IPS-11a (cell line): Measurements from ENCODE around the gene NLGN4X.
"Not testable (repeated sequence)": the region's sequence is repeated elsewhere in the genome, so short reads cannot be mapped to it uniquely, and the experiment has no call there.

Source experiments
- H3K4me3 ChIP-seq: one replicate; pipeline ENCODE4 v1.5.1; 2013; ENCODE audit warnings: low read depth, low read length, control low read depth

NLGN4X gene

DNA sequence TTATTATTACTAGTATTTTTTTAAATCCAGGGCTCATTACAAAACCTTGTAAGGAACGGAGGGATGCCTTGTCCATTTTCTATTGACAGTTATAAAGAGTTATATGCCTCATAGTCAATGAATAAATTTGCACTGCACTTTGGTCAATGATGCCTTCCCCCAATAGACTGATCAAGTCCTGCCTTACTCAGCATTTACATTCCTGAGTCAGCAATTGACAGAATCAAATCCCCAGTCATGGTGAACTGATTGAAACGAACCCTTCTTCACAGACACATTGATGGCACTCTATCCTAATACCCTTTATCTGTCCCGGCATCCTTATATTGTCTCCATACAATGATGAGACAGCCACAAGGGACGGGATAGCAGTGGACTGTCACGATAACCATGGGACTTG, 213.2 kb downstream of the NLGN4X start:
- H3K4me3 ChIP-seq = no peak overlapping the region

DNA sequence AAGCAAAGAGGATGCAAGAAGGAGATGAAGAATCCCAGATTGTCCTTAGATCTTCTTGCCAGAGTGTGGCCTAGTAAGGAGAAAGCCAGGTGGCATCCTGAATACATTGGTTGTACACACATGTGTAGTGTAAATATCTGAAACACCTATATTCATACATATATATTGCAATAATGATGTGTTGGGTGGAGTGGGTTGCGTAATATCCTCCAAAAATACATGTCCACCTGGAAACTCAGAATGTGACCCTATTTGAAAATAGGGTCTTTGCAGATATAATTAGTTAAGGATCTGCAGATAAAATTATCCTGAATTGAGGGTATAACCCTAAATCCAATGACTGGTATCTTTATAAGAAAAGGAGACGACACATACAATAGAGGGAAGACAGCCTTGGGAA, 216.3 kb downstream of the NLGN4X start:
- H3K4me3 ChIP-seq = no peak overlapping the region

DNA sequence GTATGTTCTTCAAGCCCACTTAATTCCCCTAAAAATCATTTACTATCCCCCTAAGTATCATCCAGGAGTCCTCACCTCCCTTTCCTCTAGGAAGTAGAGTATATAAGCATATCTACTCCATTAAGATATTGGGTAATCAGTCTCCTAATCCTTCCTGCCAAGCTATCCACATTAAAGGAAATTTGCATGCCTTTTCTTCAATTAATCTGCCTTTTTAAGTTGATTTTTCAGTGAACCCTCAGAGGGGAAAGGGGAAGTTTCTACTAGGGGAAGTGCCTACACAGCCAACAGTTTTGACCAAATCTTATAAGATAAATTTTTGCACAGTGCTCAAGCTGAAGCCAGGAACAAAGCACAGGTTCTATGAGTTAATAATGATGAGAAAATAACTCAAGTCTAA, 222.8 kb downstream of the NLGN4X start:
- no peak overlapping the region for H3K4me3 ChIP-seq

DNA sequence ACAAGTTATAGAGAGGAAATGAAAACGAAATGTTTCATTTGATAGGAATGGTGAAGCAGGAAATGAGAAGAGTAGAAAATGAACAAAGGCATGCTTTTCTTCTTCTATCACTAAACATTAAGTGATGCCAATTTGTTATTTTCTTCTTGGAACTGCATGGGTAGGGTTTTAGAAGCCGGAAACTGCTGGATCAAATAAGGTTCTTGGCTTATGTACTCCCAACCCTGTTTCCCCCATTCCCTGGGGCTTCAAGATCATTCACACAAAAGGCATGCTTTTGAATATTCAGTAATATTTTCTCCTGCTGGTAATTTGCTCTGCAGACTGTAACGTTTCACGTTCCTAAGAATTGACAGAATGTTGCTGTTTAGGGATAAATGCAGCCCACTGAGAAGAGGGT, 224.1 kb downstream of the NLGN4X start:
- H3K4me3 ChIP-seq = no peak overlapping the region

DNA sequence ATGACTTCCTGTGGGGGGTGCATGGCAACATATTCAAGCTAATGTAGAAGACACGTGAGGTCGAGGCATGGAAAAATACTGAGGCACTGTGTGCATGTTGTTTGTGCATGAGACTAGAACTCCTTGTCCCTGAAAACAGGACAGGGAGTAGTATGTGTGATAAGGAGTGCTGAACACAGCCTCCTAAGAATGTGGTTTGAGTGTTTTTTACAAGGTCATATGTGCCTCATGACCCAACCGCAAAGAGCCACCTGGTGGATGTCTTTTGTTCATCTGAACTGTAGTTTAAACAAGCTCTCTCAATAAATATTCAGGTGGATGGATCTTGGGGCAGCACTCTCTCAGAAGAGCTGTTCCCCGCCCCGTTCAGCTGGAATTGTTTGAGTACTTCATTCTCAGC, 226.6 kb downstream of the NLGN4X start:
- H3K4me3 ChIP-seq = no peak overlapping the region

DNA sequence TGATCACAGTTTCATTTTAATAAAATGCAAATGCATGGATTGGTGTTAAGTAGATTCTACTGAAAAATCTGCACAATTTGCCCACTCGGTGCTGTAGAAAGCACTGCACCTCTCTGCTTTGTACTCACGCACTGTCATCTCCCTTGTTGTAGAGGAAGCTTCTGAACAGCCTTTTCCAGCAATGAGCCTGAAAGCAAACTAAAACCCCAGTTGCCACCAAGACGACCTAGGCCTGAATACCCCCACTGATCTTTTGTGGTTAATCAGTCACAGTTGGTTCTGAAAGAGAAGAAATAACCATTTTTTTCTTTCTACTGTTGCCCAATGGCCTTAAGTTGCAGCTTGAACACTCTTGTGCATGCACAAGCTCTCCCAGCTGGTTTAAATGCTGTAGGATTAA, 229.8 kb downstream of the NLGN4X start:
- H3K4me3 ChIP-seq = no peak overlapping the region

DNA sequence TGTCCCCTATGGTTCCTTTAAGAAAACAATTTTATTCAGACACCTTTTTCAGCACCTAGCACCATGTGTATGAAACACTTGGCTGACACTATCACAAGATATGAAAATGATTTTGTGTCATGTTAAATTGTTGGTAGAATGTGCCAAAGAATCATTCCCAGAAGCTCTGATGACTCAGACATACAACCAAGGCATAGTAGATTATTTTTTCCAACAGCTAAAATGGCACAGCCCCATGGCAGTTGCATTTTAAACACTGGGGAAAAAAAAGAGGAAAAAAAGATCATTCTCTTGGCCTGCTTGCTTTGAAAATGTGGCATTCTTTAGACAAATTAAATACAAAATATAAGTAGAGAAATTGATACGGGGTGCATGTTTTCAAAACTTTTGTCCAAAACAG, 230.2 kb downstream of the NLGN4X start:
- H3K4me3 ChIP-seq = no peak overlapping the region

DNA sequence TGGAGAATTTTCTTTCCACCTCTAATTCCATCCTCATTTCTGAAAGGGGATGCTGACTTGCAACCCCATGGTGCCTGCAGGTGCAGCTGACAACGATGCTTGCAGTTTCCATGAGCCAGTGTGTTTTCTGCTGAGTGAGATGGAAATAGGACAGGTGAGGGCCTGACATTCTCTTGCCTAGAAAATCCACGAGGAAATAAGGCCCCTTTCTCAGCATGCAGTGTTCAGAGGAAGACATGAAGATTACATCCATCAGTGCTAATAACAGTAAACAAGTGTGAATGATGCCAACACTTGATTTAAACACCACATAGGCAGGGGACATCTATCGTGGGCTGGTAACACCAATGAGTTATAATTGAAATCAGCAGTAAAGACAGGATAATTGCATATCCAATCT, 237.3 kb downstream of the NLGN4X start:
- H3K4me3 ChIP-seq = no peak overlapping the region

DNA sequence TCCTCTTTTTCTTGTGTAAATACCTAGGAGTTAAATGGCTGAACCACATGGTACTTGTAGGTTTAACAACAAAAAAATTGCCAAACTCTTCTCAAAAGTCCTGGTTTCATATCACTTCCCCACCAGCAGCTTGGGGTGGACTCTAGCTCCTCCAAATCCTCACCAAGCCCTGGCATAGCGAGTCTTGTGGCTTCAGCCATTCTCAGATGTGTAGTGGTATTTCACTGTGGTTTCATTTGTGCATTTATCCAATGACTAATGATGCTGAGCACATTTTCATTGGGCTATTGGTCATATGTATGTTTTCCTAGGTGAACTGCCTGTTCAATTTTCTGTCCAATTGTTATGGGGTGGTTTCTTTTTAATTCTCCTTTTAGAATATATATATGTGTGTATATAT, 249.3 kb downstream of the NLGN4X start:
- no peak overlapping the region for H3K4me3 ChIP-seq

DNA sequence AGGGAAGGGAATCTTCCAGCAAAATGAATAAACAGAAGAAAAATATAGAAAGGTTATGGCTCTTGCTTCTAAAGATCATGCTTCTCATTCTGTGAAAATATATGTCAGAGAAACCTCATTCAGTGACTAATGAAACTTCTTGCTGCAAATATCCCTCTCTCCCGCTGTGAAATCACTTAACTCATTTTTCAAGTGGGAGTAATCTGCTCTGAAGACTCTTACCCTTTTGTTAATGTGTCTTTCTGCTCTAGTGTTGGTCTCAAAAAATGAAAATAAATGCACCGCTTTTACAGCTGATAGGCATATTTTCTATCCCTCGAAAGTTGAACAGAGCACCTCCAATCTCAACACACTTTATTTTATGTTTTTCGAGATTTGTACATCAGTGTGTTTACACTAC, 252.3 kb downstream of the NLGN4X start:
- H3K4me3 ChIP-seq = no peak overlapping the region

DNA sequence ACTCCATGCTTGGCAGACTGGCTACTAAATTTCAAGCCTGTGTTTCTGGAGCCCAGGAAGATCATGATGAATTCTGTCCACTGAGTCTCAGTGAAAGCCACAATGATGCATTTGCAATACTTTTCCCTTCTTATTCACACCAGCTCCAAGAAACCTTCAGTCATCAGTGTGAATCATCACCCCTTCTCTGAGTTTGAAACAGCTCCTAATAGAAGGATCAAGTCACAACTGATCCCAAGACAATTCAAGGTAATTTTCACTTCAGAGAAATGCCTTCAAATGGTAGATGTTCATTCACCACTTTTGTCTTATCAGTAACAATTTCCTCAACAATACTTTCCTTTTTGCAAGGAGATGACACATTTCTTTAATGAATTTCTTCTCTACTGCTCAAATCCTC, 257.4 kb downstream of the NLGN4X start:
- no peak overlapping the region for H3K4me3 ChIP-seq

DNA sequence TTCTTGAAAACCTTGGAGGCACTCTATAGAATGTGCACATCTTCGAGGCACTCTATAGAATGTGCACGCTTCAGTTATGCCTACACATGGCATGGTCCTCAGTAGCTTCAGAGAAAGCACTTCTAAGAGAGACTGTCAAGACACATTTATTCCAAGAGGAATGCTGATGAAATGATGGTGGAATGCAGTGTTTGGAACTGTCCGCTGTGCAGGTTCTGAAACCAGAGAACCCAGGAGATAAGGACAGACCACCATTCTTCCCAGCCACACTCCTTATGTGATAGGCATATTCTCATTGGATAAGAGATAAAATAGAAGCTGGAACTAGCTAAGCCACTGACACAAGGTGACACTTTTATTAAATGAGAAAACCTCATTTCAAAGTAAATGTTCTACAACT, 263.3 kb downstream of the NLGN4X start:
- no peak overlapping the region for H3K4me3 ChIP-seq

DNA sequence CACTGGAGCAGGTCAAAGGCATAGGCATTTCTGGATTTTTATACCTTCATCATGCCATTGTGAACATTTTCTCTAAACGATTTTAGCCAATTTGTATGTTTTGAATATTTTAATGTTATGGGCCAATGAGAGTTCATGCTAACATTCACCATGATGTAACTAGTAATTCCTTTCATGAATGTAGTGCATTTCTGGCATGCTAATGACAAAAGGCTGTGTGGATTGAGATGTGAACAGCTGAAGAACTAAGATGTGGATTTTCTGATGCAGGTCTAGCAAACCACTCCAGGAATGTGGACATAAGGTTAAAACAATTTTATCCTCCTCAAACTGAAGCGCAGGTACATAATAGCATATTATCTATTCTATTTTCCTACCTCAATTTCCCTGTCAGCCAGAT, 269.4 kb downstream of the NLGN4X start:
- H3K4me3 ChIP-seq = no peak overlapping the region

DNA sequence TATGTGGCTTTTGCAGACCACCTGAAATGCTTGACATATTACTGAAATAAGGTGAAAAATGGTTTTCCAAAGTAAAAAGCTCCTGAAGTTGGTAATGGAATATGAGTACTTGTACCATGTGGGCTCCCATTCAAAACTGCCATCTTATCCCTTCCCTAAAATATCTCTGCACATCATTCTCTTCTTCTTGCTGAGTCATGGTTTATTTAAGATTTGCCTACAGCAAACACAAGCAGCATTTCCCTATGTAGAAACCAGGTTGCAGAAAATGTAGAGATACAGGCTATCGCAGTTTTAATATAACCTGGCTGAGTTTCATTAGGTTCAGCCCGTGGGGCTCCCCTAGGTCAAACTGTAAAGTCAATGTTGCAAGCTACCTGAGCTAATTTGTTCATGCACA, 270.1 kb downstream of the NLGN4X start:
- H3K4me3 ChIP-seq = no peak overlapping the region

DNA sequence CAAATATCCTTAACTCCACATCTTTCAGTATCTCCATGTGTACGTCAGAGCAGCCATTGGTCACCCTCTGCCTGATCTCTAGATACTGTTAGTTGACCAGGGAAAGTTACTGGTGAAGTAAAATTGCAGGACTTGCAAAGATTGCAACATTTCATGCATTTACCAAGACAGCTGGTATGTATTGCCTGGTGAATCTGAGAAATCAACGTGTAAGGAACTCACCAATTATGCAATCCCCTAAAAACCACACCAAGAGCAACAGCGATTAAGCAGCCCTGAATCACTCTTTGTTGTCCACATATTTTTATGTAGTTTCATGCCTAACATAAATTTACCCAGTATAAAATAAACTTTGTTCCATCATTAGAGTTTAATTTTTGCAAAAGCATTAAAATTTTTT, 271.2 kb downstream of the NLGN4X start:
- no peak overlapping the region for H3K4me3 ChIP-seq

DNA sequence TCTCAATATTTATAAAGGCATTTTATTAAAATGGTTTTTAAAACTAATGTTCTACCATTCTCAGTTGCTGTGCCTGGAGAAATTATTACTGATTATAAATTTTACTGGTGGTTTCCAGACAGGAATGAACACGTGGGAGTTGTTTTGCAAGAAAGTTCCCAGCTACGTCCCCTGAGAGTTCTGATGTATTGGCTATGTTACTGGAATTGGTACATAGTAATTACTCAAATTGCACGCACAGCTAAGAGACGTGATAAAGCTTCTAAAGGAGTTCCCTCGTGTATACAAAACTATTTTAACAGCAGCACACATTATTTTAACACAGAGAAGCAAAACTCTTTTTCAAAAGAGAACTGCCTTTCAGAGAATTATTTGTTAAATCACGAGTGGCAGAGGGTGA, 292.2 kb downstream of the NLGN4X start:
- H3K4me3 ChIP-seq = no peak overlapping the region

DNA sequence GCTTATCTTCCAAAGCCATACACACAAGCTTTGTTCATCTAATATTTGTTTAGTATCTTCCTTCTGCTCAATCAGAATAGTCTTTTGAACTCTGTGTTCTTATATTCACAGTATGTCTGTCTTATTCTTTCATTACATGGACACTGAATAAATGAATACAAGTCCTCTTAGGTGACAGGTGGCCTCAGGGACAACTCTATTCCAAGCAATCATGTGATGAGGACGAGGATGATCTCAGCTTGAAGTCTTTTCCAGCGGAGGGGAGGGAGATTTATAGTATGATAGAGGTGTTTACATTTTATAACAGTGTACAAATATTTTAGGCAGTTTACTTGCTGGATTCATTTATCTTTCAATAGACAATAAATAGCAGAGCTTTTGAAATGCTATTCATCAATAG, 300.4 kb downstream of the NLGN4X start:
- H3K4me3 ChIP-seq = no peak overlapping the region

DNA sequence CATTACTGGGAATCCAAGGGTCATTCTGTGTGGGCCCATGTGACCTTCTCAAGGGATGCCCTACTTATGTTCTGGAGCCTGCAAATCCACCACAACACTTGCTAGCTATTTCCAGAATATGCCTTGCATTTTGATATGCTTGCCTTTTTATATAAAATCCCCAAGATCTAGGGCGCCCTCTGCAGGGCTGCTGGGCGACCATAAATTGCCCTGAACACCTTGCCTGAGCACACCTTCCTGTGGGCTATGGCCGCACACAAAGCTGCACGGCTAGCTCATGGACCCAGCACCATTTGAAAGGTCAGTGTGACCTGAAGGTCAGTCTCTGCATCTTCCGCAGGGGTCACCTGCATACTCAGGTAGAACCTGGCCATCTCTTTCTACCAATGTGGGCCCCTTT, 311.7 kb downstream of the NLGN4X start:
- no peak overlapping the region for H3K4me3 ChIP-seq

DNA sequence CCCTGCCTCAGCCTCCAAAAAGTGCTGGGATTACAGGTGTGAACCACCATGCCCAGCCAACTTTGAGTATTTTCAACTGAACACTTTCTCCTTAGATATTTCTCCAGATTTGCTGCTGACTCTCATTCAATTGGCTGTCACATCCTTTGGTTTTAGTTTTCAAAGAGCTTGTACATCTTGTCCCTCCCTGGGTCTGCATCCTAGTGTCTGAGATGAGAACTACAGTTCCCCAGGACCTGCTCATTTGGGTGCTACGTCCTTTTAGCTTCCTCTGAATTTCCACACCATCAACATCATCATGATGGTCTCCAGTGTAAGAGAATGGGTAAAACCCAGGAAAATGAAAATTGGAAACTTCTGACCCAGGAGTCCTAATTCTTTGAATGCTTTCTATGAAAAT, 312.9 kb downstream of the NLGN4X start:
- no peak overlapping the region for H3K4me3 ChIP-seq

DNA sequence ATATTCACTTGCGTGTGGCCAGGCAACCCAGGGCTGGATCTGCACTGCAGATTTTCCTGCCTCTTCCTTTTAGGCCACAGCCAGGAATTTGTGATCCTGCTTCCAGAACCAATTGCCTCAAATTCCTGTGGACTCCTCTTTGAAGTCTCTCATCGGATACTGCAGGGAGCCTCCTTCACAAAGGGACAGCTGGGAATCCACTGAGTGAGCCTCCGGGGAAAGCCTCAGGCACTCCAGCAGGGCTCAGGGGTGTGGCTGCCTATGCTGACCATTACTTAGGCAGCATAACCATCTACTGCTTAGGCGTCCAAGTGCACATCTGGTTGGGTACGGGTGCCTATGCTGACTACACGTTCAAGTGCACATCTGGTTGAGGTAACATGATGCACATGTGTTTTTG, 321.5 kb downstream of the NLGN4X start:
- no peak overlapping the region for H3K4me3 ChIP-seq

DNA sequence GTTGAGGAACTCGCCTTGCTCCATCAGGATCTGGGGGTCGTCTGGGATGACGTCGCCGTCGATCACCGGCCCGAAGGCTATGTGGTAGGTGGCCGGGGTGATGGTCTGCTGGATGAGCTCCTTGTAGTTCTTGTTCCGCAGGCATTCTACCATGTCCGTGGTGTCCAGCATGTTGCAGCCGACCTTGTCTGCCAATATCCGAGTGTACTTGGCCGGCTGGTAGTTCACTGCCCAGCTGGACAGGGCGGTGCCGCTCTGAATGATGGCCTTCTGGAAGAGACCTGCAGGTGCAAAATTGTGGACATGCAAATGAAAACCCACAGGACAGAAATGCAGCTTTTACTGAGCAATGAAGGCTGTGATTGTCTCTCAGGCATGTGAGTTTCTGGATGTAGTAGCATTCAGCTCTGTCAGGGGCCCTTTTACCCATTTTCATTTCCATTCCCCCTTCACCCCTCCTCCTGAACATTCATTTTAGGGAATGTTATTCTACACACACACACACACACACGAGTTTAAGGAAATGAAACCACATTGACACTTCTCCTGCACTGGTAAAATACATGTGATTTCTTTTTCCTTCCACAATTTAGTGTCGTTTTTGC, 325.0 kb downstream of the NLGN4X start:
- H3K4me3 ChIP-seq = not testable (repeated sequence)

DNA sequence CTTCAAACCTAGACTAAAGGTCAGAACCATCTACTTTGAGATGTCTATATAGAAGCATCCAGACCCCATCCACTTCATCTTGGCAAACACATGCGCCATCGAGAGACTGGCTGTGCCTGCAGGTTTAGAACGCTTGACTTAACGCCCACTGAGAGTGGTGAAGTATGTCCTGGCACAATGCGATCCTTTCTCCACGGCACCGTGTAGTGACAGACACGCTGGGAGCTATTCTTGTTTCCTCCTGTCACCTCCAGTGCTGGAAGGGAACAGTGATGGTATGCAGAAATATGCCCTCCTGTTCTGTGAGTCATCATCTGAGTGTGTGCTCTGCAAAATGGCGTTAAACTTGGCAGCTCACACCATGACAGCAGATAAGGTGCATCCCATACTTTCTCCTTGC, 330.2 kb downstream of the NLGN4X start:
- H3K4me3 ChIP-seq = no peak overlapping the region

DNA sequence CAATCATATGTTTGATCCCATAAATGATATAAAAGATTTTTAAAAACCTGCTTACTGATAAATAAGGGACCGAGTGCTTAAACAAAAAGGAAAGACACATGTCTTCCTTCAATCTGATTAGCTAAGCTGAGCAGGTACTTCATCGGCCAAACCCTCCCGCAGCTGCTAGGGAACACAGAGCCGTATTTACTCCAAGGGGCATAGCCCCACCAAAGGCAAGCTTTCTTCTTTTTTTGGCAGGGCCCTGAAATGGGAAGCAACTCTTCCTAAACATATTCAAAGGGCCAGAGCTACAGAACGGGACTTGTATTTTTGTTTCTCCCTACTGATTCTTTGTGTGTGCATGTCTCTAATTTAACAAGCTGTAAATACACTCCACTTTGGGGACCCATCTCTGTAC, 337.3 kb downstream of the NLGN4X start:
- no peak overlapping the region for H3K4me3 ChIP-seq
